ENCODE measurements around the gene MEIS3. TPM values are rescaled to one million over a fixed set of nuclear protein-coding genes. Genes with fewer than 3 reads are reported as not detected.
A peak's percentile ranks its signal among the peaks of the same experiment; 100 is the strongest.
"Not testable (repeated sequence)": the region's sequence is repeated elsewhere in the genome, so short reads cannot be mapped to it uniquely, and the experiment has no call there.

MEIS3 gene
- total RNA-seq, 2 experiments from 2014 or later, result 0.47 TPM; not detected in 1

GRCh38 chr19:47370045-47370611 lies 49.2 kb downstream of the MEIS3 start:
- Histone ChIP-seq H3K4me1 (ENCODE audit: insufficient read depth, low read length) (peaks cover 3% of the 10 kb centered on the region), H3K4me3 (ENCODE audit: low read length) (no peak overlapping the region), H3K27me3 (ENCODE audit: control insufficient read depth in 1 of 2, insufficient read depth in 2 of 2, low read length in 2 of 2) (no peaks in the 10 kb centered on the region), H3K36me3 (ENCODE audit: insufficient read depth, low read length) (peaks cover 71% of the 10 kb centered on the region), H3K27ac (ENCODE audit: low read depth in 1 of 2, low read length in 2 of 2) (no peak overlapping the region), H3K9me3 (ENCODE audit: control insufficient read depth in 1 of 2, insufficient read depth in 1 of 2, low read length in 2 of 2) (no peaks in the 10 kb centered on the region)
- H3K9me3 Mint-ChIP-seq, result no peaks in the 10 kb centered on the region
- DNase-seq, result peak in 2 of 14 experiments; percentile 53 to 63
- ChIA-PET CTCF (no interaction called here), POLR2A (no interaction called here)
- H3K27me3 Mint-ChIP-seq, result no peaks in the 10 kb centered on the region
- no peak overlapping the region for H3K27ac Mint-ChIP-seq
- ATAC-seq (ENCODE audit: poor library complexity), result no peak
- intact Hi-C loops (cut with DNase I, micrococcal nuclease), result no loop called here
- no peak overlapping the region for H3K4me3 Mint-ChIP-seq
- H3K36me3 Mint-ChIP-seq (ENCODE audit: low read depth), result peaks cover 65% of the 10 kb centered on the region
- no peaks in the 10 kb centered on the region for H3K4me1 Mint-ChIP-seq (ENCODE audit: low read depth)
- no peak for TF ChIP-seq CTCF (IDR thresholded peaks at IDR 0.05)

- not testable (repeated sequence) for ATAC-seq (ENCODE audit: poor library complexity)
- CTCF ChIA-PET, result interaction anchor here (1.0 to 1.1 kb wide), 2 partner anchors 16 to 26 kb away, joined by 3 to 4 read pairs; partner anchors contain the start of gene DHX34
These were observed 53.9 kb downstream of the MEIS3 start for GRCh38 chr19:47365455-47365854.

GRCh38 chr19:47363758-47364531 lies 55.4 kb downstream of the MEIS3 start:
- POLR2A ChIA-PET, result no interaction called here
- Histone ChIP-seq H3K4me3 (ENCODE audit: low read length) (no peak overlapping the region), H3K36me3 (ENCODE audit: insufficient read depth, low read length) (peaks cover 73% of the 10 kb centered on the region), H3K9me3 (ENCODE audit: control insufficient read depth in 1 of 2, insufficient read depth in 1 of 2, low read length in 2 of 2) (no peaks in the 10 kb centered on the region), H3K27ac (ENCODE audit: low read depth in 1 of 2, low read length in 2 of 2) (no peak overlapping the region), H3K27me3 (ENCODE audit: control insufficient read depth in 1 of 2, insufficient read depth in 2 of 2, low read length in 2 of 2) (no peaks in the 10 kb centered on the region), H3K4me1 (ENCODE audit: insufficient read depth, low read length) (no peaks in the 10 kb centered on the region)
- no peak for ATAC-seq (ENCODE audit: poor library complexity)
- Mint-ChIP-seq H3K27me3 (no peaks in the 10 kb centered on the region), H3K9me3 (no peaks in the 10 kb centered on the region), H3K27ac (no peak overlapping the region), H3K4me3 (no peak overlapping the region), H3K4me1 (ENCODE audit: low read depth) (no peaks in the 10 kb centered on the region), H3K36me3 (ENCODE audit: low read depth) (peaks cover 82% of the 10 kb centered on the region)
- TF ChIP-seq CTCF (IDR thresholded peaks at IDR 0.05), result no peak
- peak in 2 of 14 experiments; percentile 19 to 37 for DNase-seq
- intact Hi-C loops (cut with DNase I, micrococcal nuclease), result no loop called here
- CTCF ChIA-PET, result no interaction called here

More at GRCh38 chr19:47365455-47365854, 53.9 kb downstream of the MEIS3 start:
- H3K4me1 Mint-ChIP-seq (ENCODE audit: low read depth); H3K27me3 ChIP-seq (ENCODE audit: control insufficient read depth in 1 of 2, insufficient read depth in 2 of 2, low read length in 2 of 2); H3K4me3 ChIP-seq (ENCODE audit: low read length); H3K9me3 ChIP-seq (ENCODE audit: control insufficient read depth in 1 of 2, insufficient read depth in 1 of 2, low read length in 2 of 2); H3K27ac Mint-ChIP-seq; H3K4me1 ChIP-seq (ENCODE audit: insufficient read depth, low read length); POLR2A ChIA-PET; H3K9me3 Mint-ChIP-seq; intact Hi-C loops (cut with DNase I, micrococcal nuclease); H3K27me3 Mint-ChIP-seq; H3K4me3 Mint-ChIP-seq; H3K27ac ChIP-seq (ENCODE audit: low read depth in 1 of 2, low read length in 2 of 2); DNase-seq: not testable (repeated sequence)
- H3K36me3 ChIP-seq (ENCODE audit: insufficient read depth, low read length), result peaks cover 74% of the 10 kb centered on the region
- H3K36me3 Mint-ChIP-seq (ENCODE audit: low read depth), result peaks cover 84% of the 10 kb centered on the region

All from CD4-positive, alpha-beta T cell (primary cell).